ENCODE measurements around the gene TNRC6C.

Gene TNRC6C

GRCh38 chr17:78105551-78105950 is 147.0 kb downstream of the TNRC6C start:
- TF ChIP-seq, protein P1, sequence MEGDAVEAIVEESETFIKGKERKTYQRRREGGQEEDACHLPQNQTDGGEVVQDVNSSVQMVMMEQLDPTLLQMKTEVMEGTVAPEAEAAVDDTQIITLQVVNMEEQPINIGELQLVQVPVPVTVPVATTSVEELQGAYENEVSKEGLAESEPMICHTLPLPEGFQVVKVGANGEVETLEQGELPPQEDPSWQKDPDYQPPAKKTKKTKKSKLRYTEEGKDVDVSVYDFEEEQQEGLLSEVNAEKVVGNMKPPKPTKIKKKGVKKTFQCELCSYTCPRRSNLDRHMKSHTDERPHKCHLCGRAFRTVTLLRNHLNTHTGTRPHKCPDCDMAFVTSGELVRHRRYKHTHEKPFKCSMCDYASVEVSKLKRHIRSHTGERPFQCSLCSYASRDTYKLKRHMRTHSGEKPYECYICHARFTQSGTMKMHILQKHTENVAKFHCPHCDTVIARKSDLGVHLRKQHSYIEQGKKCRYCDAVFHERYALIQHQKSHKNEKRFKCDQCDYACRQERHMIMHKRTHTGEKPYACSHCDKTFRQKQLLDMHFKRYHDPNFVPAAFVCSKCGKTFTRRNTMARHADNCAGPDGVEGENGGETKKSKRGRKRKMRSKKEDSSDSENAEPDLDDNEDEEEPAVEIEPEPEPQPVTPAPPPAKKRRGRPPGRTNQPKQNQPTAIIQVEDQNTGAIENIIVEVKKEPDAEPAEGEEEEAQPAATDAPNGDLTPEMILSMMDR (IDR thresholded peaks at IDR 0.05): no peak
- DNase-seq (ENCODE audit: low spot score): no peak
- no peak overlapping the region for H3K4me3 ChIP-seq
- H3K27ac ChIP-seq: no peak overlapping the region

GRCh38 chr17:78106211-78106610 is 147.7 kb downstream of the TNRC6C start:
- no peak overlapping the region for H3K4me3 ChIP-seq
- no peak for DNase-seq (ENCODE audit: low spot score)
- no peak overlapping the region for H3K27ac ChIP-seq
- TF ChIP-seq, protein P1 (IDR thresholded peaks at IDR 0.05): no peak

GRCh38 chr17:78107457-78107856 is 149.0 kb downstream of the TNRC6C start:
- DNase-seq (ENCODE audit: low spot score): no peak
- no peak overlapping the region for H3K27ac ChIP-seq
- TF ChIP-seq, protein P1 (IDR thresholded peaks at IDR 0.05): no peak
- H3K4me3 ChIP-seq: no peak overlapping the region

- DNase-seq (ENCODE audit: low spot score): no peak
- Histone ChIP-seq H3K27ac (no peak overlapping the region), H3K4me3 (no peak overlapping the region)
- TF ChIP-seq, protein P1 (IDR thresholded peaks at IDR 0.05): no peak
These were observed 149.6 kb downstream of the TNRC6C start for GRCh38 chr17:78107976-78108725.

DNA sequence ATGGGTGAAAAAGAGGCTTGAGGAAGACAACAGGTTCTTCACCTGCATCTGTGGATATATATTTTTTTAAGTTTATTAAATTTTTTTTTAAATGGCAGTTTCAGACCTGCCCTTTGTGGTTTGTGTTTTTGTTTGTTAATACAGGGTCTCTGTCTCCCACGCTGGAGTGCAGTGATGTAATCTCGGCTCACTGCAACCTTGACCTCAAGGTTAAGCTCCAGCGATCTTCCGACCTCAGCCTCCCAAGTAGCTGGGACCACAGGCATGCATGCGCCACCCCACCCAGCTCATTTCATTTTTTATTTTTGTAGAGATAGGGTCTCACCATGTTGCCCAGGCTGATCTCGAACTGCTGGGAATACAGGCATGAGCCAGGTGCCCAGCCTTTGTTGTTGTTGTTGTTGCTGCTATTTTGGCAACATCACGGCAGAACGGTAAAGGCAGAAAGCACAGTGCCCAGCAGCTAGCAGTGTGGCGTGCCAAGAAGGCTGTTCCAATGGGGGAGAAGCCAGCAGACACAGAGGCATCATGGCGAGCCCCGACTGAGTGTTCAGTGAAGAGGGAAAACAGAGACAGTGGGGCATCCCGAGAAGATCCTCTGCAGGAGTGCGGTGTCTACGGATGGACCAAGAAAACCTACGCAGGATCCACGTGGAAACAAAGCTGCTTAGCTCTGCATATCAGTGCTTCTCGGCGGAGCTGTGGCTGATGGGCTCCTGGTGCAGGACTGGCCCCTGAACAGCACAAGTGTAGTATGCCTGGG is 150.4 kb downstream of the TNRC6C start:
- Histone ChIP-seq H3K4me3 (no peak overlapping the region), H3K27ac (no peak overlapping the region)
- no peak for DNase-seq (ENCODE audit: low spot score)
- TF ChIP-seq, protein P1 (IDR thresholded peaks at IDR 0.05): no peak

DNA sequence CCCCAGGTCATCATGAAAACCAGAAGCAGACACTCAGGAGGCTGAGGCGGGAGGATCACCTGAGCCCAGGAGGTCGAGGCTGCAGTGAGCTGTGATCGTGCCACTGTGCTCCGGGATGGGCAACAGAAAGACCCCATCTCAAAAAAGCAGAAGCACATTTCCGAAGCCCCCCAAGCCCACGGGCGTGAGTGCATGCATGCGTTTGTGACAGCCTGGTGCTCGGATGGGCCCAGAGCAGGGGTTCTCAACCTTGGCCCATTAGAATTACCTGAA is 150.9 kb downstream of the TNRC6C start:
- Histone ChIP-seq H3K4me3 (no peak overlapping the region), H3K27ac (no peak overlapping the region)
- DNase-seq (ENCODE audit: low spot score): no peak
- TF ChIP-seq, protein P1 (IDR thresholded peaks at IDR 0.05): no peak

Data from coronary artery (tissue), 2 donors.